CD4-positive, alpha-beta T cell treated with Interleukin-17A for 4 hours (primary cell): Measurements from ENCODE around the gene OAS3.
"Not testable (repeated sequence)": the region's sequence is repeated elsewhere in the genome, so short reads cannot be mapped to it uniquely, and the experiment has no call there.

Source experiments
- DNase-seq: peaks from one replicate; pipeline ENCODE4 v3.0.0-alpha.2; 2020; ENCODE audit warnings: mixed read lengths

The OAS3 gene

DNA sequence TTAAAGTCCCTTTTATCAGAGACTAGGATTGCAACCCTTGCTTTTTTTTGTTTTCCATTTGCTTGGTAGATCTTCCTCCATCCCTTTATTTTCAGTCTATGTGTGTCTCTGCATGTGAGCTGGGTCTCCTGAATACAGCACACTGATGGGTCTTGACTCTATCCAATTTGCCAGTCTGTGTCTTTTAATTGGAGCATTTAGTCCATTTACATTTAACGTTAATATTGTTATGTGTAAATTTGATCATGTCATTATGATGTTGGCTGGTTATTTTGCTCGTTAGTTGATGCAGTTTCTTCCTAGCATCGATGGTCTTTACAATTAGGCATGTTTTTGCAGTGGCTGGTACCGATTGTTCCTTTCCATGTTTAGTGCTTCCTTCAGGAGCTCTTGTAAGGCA lies 18.9 kb downstream of the OAS3 start:
- DNase-seq = not testable (repeated sequence)

DNA sequence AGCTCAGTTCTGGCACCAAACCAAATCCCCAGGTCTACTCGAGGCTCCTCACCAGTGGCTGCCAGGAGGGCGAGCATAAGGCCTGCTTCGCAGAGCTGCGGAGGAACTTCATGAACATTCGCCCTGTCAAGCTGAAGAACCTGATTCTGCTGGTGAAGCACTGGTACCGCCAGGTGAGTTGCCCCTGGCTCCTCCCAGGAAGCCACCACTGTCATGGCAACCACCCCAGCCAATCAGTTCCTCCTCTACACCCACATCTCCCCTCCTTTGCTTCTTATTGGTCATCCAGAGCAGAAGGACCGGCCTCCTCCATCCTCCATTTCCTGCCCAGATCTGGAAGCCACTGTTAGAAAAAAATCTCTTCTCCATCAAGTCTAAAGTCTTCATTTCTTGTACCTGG lies 22.8 kb downstream of the OAS3 start:
- DNase-seq = no peak

DNA sequence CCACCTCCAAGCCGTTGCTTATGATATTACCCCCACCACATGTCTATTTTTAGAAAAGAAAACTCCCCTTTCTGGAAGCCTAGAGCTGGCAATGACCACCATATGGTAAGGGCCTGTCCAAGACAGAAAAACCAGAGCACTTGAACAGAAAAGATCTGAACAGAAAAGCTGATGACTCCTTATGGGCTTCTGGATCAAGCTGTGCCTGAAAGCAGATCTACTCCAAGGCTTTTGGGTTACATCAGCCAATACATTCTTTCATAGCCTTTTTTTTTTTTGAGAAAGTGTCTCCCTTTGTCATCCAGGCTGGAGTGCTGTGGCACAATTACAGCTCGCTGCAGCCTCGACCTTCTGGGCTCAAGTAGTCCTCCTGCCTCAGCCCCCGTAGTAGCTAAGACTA lies 23.3 kb downstream of the OAS3 start:
- DNase-seq = no peak

DNA sequence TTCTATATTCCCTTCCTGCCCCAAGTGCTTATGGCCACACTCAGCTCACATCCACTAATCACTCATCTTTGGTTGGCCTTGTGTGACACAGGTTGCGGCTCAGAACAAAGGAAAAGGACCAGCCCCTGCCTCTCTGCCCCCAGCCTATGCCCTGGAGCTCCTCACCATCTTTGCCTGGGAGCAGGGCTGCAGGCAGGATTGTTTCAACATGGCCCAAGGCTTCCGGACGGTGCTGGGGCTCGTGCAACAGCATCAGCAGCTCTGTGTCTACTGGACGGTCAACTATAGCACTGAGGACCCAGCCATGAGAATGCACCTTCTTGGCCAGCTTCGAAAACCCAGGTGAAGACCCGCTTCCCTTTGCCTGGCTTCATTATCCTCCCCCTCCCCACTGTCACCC lies 24.3 kb downstream of the OAS3 start:
- no peak for DNase-seq

DNA sequence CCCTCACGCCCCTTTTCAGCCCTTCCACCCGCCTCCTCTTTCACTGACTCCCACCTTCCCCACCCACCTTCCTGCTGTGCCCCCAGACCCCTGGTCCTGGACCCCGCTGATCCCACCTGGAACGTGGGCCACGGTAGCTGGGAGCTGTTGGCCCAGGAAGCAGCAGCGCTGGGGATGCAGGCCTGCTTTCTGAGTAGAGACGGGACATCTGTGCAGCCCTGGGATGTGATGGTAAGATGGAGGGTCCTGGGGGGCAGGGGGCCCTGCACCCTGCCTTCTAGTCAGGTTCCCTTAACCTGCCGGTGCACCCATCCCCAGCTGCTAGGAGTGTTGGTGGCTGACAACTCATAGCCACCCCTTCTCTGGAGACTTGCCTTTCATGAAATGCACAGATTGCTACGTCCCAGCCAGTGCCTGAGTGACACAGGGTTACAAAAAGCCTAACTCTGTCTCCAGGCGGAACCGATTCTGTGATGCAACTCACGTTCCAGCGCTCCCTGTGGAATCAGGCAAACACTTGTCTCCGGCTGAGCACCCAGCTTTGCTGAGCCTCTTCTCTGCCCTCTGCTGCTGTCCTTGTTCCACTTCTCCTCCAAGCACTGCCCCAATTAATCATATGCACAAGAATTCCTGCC lies 25.1 kb downstream of the OAS3 start:
- no peak for DNase-seq

DNA sequence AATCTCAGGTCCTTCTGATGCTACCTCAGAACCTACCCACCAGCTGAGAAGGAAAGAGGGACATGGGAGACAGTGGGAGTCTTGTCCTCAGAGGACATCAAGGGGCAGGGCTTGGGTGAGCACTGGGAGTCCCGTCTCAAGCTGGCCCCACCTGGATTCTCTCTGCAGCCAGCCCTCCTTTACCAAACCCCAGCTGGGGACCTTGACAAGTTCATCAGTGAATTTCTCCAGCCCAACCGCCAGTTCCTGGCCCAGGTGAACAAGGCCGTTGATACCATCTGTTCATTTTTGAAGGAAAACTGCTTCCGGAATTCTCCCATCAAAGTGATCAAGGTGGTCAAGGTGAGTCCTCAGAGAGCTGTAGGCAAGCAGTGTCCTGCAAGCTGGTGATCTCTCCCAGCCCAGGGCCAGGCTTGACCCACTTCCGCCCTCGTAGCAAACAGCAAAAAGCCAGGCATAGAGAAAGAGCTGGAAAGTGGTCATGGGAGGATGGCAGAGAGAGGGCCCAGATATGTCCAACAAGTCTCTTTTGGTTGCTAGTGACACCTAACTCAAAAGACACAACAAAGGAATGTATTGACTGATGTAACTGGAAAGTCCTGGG lies 25.9 kb downstream of the OAS3 start:
- DNase-seq = no peak

DNA sequence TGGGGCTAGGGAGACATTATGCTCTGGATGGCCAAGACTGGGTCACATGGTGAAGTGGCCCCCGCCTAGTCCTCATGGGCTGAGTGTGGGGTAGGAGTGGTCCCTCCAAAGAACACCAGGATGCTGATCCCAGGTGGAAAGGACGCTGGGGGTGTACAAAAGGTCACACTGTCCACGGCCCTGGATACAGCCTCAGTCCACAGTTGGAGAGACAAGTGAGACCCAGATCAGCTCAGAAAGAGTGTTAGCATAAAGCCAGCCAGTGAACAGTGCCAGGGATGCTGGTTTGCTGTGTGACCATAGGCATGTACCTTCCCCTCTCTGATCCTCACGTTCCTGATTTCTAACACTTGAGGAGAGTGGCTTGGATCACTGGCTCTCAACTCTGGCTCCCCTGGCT lies 26.6 kb downstream of the OAS3 start:
- DNase-seq = no peak

DNA sequence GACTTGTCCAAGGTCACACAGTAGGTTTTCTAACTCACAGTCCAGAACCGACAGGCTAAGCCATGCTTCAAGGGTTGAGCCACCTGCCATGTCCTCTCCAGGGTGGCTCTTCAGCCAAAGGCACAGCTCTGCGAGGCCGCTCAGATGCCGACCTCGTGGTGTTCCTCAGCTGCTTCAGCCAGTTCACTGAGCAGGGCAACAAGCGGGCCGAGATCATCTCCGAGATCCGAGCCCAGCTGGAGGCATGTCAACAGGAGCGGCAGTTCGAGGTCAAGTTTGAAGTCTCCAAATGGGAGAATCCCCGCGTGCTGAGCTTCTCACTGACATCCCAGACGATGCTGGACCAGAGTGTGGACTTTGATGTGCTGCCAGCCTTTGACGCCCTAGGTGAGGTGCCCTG lies 27.4 kb downstream of the OAS3 start:
- DNase-seq = no peak

DNA sequence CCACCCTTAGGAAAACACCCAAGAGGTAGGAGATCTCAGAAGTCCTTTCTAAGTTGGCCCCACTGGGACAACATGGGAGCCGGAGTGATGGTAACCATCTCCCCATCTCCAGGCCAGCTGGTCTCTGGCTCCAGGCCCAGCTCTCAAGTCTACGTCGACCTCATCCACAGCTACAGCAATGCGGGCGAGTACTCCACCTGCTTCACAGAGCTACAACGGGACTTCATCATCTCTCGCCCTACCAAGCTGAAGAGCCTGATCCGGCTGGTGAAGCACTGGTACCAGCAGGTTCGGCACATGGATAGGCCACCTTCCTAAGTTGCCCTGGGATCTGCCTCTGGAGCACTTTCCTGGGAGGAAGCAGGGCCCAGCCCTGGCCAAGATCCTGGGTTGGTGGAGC lies 29.0 kb downstream of the OAS3 start:
- DNase-seq = no peak

DNA sequence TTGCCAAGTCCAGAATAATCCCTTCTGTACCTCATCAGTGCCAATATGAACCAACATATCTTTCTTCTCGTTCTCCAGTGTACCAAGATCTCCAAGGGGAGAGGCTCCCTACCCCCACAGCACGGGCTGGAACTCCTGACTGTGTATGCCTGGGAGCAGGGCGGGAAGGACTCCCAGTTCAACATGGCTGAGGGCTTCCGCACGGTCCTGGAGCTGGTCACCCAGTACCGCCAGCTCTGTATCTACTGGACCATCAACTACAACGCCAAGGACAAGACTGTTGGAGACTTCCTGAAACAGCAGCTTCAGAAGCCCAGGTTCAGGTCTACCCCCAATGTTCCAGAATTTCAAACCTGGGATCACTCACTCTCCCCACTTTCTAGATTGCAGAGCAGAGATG lies 29.6 kb downstream of the OAS3 start:
- no peak for DNase-seq

DNA sequence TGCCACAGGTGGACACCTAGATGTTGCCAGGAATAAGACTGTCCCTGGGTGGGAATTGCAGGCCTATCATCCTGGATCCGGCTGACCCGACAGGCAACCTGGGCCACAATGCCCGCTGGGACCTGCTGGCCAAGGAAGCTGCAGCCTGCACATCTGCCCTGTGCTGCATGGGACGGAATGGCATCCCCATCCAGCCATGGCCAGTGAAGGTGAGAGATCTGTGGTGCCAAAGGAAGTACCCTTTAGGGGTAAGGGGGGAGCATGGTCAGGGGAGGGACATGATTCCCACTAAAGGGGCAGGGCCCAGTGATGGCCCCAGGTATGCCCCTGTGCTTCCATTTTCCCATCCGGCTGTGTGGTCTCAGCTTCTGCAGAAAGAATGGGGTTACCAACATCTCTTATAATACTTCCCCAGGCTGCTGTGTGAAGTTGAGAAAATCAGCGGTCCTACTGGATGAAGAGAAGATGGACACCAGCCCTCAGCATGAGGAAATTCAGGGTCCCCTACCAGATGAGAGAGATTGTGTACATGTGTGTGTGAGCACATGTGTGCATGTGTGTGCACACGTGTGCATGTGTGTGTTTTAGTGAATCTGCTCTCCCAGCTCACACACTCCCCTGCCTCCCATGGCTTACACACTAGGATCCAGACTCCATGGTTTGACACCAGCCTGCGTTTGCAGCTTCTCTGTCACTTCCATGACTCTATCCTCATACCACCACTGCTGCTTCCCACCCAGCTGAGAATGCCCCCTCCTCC lies 31.5 kb downstream of the OAS3 start:
- no peak for DNase-seq

DNA sequence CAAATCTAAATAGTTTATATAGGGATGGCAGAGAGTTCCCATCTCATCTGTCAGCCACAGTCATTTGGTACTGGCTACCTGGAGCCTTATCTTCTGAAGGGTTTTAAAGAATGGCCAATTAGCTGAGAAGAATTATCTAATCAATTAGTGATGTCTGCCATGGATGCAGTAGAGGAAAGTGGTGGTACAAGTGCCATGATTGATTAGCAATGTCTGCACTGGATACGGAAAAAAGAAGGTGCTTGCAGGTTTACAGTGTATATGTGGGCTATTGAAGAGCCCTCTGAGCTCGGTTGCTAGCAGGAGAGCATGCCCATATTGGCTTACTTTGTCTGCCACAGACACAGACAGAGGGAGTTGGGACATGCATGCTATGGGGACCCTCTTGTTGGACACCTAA lies 32.1 kb downstream of the OAS3 start:
- no peak for DNase-seq

DNA sequence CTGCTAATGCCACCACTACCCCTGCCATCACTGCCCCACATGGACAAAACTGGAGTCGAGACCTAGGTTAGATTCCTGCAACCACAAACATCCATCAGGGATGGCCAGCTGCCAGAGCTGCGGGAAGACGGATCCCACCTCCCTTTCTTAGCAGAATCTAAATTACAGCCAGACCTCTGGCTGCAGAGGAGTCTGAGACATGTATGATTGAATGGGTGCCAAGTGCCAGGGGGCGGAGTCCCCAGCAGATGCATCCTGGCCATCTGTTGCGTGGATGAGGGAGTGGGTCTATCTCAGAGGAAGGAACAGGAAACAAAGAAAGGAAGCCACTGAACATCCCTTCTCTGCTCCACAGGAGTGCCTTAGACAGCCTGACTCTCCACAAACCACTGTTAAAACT lies 33.0 kb downstream of the OAS3 start:
- no peak for DNase-seq

DNA sequence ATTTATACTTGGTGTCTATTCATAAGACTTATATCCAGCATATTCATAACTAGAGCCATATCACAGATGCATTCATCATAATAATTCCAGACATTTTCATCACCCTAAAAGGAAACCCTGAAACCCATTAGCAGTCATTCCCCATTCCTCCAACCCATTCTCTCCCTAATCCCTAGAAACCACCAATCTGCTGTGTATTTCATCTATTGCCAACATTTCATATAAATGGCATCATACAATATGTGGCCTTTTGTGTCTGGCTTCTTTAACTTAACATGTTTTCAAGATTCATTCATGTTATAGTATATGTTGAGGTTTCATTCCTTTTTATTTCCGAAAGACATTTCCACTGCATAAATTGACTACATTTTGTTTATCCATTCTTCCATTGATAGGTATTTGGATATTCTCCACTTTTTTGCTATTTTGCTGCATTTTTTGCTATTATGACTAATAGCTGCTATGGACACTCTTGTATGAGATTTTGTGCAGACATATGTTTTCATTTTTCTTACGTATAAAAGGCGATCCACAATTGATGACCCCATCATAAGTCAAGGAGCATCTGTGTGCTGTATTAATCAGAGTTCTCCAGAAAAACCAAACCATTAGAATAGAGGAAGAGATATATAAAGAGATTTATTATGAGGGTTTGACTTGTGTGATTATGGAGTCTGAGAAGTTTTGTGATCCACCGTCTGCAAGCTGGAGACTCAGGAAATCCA lies 34.9 kb downstream of the OAS3 start:
- no peak for DNase-seq

DNA sequence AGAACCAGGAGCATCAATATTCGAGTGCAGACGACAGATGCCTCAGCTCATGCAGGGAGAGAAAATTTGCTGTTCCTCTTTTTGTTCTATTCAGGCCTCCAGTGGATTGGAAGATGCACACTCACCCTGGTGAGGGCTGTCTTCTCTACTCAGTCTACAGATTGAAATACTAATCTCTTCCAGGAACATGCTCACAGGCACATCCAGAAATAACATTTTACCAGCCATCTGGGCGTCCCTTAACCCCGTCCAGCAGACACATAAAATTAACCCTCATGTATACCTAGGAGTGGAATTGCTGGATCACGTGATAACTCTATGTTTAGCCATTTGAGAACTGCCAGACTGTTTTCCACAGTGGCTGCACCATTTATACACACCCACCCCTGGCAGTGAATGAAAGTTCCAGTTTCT lies 35.6 kb downstream of the OAS3 start:
- DNase-seq = no peak

DNA sequence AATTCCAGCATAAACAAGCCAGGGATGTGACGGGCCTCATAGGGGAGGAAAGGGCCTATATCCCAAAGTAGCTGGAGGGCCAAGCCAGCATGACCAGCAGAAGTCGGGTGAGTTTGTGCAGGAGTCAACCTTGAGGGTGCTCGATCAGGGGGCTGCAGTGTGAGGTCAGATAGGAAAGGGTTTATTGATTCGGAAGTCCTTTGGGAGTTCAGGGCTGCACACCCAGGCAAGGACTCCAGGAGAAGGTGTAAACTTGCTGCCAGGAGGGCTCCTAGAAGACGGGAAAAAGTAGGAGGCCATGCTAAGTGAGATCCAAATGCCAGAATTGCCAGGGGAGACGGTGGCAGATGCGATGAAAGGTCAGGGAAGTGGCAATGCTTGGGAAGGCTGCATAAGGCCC lies 36.6 kb downstream of the OAS3 start:
- no peak for DNase-seq

DNA sequence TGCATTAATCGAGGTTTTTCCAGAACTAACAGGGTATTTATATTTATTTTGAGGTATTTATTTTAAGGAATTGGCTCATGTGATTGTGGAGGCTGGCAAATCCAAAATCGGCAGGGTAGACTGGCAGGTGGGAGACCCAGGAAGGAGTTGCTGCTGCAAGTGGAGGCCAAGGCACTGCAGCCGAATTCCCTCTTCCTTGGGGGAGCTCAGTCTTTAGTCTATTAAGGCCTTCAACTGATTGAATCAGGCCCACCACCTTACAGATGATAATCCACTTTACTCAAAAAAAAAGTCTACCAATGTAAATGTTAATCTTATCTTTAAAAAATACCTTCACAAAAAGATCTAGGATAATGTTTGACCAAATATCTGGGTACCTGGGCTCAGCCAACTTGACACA lies 38.9 kb downstream of the OAS3 start:
- no peak for DNase-seq

DNA sequence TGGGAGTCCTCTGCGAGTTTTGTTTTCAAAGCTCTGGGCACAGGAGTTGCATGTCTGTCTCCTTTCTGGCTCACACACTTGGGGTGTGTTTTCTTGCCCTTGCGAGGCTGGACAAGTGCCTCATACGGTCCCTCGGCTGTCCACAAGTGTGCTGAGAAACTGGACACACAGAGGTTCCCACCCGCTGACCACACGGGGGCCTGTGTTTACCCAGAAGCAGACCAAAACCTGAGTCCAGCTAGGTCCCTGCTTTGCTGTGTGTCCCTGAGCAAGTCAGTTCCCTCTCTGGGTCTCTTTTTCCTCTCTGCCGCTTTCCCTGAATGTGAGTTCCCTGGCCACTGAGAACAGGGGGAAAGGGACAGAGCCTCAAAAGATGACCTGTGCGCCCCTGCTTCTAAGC lies 39.4 kb downstream of the OAS3 start:
- DNase-seq = no peak

DNA sequence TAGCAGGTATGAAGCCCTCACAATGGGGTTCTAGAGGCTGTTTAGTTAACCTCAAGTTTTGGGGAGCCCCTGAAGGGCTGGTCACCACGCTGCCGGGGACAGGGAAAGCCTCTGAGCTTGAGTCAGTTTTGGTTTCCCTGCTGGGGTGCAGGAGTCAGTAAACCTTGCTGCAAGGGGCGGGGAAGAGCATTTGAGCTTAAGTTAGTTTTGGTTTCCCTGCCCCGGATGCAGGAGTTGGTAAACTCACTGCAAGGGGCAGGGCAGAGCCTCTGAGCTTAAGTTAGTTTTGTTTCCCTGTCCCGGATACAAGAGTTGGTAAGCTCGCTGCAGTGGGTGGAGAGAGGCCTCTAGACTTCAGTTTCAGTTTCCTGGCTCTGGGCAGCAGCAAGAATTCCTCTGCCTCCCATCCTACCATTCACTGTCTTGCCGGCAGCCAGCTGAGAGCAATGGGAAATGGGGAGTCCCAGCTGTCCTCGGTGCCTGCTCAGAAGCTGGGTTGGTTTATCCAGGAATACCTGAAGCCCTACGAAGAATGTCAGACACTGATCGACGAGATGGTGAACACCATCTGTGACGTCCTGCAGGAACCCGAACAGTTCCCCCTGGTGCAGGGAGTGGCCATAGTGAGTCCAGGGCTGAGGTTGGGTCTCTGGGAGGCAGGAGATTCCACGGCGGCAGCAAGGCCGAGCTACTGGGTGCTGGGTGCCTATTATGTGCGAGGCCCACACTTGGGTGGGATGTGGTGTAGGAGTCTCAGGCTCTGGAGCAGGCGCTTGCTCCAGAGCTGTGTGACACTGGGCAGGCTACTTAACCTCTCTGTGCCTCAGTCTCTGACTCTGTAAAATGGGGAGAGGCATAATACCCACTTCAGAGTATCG lies 40.1 kb downstream of the OAS3 start, which contains the start of gene OAS2:
Gene OAS2, plus strand, starts transcription at position 357 of the 878 bp plus-strand sequence. Its CDS starts 90 bp downstream, at position 447.
- peak; percentile 84 for DNase-seq

DNA sequence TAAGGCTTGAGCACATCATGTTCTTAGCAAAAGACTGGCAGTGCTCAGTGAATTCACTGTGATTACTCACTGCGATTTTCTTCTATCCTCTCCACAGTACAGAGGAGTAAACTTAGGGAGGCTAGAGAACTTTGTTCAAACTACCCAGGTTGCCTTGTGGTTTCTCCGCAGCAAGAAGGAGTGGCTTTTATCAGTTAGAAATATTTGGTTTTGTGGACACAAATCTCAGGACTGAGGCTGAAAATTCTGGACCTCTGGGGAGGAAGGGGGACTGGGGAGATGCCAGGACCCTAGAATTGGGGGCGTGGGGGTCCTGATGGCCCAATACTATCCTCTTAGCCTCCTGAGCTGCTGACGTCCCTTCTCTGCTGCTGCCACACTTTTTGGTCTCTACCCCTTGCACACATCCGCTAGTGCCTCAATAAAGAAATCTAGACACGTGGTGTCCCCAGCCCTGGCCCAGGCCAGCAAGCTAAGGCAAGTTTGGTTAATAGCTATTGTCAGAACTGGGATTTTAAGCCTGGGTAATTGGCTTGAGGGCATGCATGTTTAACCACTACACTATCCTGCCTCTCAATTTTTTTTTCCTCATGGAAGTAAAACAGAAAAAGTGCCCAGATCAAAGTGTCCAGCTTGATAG lies 40.9 kb downstream of the OAS3 start:
- peak; percentile 60 for DNase-seq

DNA sequence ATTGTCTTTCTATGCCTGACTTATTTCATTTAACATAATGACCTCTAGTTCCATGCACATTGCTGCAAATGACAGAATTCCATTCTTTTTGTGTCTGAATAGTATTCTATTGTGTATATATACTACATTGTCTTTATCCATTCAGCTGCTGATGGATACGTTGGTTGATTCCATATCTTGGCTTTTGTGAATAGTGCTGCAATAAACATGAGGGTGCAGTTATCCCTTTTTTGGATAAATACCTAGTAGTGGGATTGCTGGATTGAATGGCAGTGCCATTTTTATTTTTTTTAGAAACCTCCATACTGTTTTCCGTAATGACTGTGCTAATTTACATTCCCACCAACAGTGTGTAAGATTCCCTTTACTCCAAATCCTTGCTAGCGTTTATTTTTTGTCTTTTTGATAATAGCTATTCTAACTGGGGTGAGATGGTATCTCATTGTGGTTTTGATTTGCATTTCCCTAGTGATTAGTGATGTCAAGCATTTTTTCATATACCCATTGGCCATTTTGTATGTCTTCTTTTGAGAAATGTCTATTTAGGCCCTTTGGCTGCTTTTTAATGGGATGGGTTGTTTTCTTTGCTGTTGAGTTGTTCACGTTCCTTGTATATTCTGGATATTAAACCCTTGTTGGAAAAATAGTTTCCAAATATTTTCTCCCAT lies 42.4 kb downstream of the OAS3 start:
- no peak for DNase-seq
